GM21786 (cell line): Measurements from ENCODE around the gene RRAD.

Experiments
- ATAC-seq: cut with Tn5 transposase; IDR thresholded peaks from one replicate; pipeline ENCODE4 v1.9.1; 2021; ENCODE audit not compliant: unreplicated experiment

The RRAD gene

DNA sequence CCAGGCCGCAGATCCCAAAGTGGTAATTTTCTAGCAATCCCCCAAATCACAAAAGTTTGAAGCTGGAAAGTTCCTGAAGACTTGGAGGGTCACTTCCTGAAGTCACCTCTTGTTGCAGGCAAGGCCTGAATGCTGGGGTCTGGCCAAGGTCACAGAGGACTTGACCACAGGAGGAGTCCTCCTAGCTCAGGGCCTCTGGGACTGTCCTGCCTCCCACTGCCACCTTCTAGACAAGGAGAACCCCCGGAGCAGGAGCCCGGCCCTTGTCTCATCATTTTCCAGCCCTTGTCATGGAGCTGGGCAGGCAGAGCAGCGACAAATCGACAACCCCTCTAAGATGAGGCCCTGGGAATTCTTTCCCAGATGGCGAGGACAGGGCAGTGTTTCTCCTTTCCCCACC lies 7.0 kb downstream of the RRAD start:
- ATAC-seq = no peak

DNA sequence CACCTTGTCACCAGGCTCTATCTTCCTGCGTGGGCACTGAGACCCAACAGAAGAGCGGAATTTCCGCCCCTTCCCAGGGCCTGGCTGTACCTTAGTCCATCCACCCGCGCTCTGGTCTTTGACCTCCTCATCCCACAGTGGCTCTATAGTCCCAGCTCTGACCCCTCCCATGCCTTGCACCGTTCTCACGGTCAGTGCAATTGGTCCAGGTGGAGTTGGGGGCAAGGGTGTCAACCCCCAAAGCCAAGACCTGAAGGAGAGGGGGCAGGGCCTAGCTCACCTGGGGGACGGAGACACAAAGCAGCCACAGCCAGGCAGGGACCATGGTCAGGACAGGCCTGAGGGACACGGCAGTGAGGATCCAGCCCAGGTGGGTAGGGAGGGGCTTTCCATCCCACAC lies 7.6 kb downstream of the RRAD start:
- ATAC-seq = no peak

DNA sequence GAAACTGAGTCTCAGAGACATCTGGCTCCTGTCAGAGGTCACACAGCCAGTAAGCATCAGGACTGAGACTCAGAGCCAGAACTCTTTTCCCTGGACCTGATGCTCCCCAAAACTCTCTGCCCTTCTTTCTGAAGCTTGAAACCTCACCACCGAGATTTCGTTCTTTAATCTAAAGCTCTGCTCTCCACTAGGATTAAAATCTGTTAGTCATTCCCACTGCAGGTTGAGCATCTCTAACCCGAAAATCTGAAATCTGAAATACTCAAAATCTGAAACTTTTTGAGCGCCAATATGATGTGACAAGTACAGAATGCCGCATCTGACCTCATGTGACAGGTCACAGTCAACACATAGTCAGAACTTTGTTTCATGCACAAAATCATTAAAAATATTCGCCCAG lies 8.8 kb downstream of the RRAD start:
- ATAC-seq = no peak

DNA sequence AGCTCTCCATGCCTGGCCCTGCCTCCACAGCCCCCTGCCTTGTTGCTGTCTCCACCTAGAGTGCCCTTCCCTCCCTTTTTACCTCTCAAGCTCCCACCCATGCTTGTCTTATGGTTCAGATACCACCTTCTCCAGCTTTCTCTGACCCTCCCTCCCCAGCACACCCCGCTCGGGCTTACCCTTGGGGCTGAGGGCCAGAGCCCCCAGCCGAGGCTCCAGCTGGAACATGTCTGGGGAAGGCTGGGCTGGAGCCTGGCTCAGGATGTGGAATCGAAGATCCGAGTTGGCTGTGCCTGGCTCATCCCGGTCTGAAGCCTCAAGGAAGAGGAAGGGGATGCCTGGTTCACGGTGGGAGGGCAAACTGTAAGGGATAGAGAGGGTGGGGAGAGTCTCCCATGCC lies 10.3 kb downstream of the RRAD start:
- ATAC-seq = no peak

DNA sequence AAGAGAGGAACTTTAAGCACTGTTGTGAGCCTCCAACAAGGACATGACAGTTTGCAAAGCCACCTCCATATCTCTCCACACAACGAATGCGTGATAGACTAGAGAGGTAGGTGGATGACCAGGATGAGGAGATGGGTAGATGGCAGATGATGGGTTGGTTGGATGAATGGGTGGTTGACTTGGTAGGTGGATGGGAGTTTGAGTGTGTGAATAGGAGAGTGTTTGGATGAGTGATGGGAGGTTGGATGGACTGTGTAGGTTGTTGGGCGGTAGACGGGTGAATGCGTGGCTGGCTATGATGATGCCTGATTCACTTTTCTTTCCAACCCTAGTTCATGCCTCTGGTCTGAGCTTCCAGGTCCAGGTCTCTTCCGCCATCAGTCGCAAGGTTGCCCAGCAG lies 10.8 kb downstream of the RRAD start:
- no peak for ATAC-seq

DNA sequence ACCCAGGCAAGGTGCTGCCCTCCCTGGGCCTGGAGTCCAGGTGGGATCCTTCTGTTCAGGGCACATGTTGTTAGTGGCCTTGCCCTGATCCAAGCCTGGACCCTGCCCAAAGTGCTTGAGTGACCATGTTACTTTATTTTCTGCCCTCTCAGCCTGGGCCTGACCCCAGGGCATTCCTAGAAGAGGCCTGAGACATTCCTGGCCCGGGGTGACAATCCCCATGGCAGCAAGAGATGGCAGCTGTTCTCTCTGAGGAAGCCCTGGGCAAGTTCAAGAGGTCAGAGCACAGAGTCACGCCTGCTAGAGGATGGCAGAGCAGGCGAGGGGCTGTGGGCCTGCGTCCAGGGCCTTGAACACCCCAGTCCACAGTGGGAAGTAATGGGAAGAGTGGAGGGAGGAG lies 11.6 kb downstream of the RRAD start:
- no peak for ATAC-seq

DNA sequence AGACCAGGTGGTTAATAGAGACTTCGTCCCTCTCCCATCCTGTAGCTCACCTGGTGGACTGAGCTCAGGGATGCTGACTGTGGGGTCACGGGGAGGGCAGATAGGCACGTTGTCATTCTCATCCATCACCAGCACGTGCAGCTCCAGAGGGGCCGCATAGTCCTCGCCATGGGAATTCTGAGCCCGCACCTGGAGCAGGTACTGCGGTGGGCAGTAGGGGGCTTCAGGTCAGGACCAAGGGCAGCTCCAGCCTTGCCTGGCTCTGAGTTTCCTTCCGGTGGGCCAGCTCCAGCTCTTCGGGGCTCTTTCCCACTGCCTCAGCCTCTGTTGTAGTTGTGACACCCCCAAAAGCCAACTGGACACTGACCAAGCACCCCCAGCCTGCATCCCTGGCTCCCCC lies 12.3 kb downstream of the RRAD start:
- ATAC-seq = no peak

DNA sequence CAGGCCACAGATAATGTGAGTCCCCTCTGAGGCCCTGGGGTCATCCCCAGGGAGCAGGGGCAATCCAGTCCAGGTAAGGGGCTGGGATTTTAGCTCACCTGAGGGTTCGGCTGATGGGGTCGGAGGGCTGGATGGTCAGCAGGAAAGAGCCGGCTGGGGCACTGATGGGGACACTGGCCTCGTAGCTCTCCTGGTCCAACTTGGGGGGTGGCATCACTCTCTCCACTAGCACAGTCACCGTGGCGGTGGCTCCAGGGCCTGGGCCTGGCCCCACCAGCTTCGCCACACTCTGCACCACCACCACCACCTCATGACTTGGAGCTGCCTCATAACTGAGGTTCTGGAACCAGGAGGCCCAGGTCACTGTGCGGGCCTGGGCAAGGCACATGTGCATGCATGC lies 13.5 kb downstream of the RRAD start:
- ATAC-seq = no peak

DNA sequence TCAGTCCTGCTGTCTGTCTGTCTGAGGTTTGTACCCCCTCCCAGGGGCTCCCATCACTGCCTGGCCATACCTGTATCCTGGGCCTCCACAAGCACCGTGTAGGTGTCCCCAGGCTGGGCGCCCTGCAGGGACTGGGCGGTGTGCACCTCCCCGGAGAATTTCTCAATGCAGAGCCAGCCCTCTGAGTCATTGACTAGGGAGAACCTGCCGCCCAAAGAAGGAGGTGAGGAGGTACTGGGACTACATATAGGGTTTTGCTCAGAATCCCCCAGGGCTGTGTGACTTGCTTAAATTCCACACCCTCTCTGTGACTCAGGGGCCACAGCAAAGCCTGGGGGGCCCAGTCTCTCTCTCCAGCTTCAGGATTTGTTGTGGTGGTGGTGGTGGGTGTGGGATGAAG lies 14.2 kb downstream of the RRAD start:
- no peak for ATAC-seq

DNA sequence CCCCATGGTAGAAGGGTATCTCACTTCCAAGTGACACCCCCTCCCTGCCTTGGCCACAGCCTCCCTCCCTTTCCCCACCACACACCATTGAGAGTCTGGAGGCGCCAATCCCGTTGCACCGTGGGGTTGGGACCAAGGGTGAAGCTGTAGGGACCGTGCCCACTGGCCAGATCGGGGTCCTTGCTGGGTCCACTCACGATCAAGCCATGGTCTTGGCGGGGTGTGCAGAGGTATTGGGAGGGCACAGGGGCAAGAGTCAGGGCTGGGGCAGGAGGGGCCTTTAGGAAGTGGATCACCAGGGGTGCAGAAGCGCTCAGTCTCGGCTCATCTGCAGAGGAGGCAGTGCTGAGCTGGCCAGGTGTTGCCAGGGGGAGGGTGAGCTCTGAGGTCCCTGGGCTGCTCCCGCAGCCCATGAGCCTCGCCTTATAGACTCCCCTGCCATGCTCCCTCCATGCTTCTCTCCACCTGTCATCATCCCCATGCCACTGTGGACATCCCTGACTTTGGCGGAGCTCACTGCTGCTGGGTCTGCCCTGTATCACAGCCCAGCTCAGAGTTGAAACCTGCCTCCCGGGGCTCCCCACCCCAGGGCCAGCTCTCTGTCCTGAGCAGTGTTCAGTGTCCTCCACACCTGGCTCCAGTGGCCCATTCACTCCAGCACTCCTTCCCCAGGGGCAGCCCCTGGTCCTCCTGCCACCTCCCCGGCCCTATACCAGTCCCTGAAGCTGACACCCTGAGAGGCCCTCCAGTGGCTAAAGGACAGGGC lies 15.0 kb downstream of the RRAD start:
- ATAC-seq = no peak

DNA sequence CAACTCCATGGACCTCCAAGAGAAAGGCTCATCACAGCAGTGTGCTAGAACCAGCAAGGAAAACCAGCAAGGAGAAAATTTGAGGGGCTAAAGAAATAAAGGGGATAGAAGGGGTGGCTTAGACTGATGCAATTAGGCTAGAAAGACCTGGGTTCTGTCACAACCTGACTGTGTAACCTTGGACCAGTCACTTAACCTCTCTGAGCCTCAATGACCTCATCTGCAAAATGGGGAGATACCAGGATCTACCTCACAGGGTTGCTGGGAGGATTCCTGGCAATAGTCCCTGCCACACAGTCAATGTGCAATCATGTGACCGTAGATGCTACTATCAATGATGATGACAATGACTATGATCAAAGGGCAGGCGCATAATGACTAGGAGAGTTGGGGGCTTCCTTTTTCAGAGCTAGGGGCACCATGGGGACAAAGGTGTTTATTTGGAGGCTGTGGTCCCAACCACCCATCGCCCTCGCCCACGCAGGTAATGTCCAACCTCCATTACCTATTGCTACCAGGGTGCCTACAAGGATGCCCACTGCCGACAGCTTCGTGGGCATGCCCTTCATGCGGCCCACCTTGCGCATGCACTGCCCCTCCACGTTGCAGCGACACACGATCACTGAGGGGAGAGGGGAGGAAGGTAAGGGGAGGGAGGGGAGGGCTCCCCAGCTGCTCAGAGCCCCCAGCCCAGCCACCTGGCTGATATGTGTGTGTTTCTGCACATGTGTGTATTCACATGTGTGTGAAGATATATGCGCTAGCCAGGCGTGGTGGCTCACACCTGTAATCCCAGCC lies 16.4 kb downstream of the RRAD start:
- ATAC-seq = no peak

DNA sequence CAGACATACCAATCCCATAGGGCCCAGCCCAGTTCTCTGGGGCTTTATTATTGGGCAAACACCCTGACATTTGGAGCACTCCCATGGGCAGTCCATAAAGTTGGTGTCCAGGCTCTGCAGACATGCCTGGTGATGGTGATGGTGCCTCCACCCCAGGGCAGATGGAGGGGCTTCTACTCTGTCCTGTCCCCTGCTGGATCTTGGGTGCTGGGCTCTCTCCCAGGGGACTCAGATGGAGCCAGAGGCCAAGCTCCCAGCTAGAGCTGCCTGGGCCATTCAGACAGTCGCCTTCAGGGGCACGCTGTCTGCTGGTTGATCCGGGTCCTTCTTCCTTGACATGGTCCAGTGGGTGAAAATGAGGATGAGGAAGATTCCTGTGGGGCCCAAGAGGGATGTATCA lies 17.2 kb downstream of the RRAD start:
- ATAC-seq = no peak

DNA sequence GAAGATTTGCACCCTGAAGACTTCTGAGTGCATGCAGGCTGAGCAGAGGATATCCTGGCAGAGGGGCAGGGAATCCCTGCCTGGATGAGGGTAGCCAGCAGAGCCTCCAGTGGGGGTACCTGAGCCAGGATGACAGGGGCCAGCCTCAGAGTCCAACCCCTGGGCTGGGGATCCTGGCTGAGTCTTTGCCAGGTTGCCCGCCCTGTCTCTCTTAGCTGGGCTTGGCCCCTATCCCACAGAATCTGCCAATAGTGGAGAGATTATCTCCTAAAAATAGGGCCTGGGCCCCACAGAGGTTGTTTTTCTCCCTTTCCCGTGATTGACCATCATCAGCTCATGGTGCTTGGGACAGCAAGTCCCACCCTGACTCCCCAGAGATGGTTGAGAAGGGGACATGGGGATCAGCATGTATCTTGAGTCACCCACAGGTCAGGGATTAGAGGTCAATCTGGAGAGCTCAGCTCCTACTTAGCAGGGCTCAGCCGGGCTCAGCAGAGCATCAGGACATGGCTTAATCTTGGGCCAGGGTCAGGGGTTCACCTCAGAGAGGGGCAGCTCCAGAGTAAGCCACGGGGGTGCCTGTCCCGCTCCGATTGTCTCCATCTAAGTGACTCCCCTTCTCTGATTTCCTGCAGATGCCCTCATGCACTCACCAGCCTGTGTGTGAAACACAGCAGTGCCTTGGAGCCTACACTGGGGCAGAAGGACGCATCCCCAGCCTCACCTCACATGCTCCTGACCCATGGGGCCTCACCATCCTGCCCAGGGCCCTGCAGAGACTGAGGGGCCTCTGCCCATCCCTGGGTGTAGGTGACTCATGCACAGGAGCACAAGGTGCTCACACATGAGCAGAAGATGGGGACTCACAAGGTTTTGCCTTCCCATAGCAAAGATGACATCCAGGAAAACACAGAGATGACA lies 18.2 kb downstream of the RRAD start:
- no peak for ATAC-seq

DNA sequence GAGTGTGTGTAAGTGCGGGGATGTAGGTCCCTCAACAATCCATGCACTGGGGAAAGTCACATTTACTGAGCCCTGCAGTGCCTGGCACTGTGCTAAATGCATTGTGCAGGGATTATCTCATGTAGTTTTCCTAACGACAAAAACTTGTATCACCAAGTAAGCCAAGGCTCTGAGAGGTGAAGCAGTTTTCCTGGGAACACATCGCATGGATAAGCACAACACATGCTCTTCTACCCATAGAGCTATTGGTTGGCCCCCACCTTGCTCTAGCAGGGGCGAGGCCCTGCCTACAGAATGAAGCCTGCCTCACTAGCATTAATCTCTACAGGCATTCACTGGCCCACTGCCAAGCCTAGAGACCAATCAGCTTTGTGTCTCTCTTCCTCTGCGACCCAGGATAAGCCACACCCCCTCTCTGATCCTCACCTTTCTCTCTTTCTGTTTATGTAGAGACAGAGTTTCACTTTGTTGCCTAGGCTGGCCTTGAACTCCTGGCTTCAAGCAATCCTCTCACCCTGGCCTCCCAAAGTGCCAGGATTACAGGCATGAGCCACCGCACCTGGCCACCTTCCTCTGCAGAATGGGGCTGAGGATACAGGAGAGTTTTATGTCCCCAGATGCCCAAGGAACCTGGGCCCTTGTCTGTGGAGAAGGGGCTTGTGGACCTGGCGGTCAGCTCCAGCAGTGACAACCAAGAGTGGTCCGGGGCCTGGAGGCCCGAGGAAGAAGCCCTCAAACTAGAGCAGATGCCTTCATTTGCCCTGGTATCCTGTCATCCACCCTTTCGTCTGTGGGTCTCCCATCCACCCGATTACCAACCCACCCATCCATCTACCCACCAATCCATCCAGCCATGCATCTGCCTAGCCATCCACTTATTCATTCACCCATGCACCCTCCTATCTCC lies 19.4 kb downstream of the RRAD start:
- no peak for ATAC-seq

DNA sequence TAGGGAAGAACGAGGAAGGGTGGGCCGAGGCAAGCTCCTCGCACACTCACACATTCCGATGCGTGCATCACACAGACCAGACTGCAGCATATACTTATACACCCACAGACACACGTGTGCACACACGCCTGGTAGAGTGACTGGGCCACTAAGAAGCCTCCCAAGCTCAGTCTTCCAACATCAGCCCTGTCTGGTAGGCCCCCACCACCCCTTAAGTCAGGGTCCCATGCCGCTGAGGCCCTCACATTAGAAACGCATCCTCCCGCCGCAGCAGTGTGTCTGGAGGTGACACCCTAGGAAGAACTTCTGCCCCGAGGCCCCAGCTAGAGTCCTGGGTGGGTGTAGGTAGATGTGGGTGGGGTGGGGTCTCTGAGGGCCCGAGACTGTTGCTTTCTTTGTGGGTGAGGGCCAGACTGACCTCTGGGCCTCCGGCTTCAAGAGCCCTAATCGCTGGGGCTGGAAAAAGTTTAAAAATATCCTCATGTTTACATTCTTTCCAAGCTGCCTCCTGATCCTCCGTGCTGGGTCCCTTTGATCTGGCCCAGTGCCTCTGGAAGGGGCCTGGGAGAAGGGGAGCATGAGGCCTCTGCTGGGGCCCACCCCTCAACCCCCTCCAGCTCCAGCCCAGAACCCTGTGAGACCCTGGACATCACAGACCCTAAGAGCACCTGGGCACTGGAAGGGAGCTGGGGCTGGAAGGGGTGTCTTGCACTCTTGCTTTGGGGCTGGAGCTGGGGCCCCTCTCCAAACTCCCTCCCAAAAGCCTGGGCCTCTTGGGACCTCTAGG lies 20.3 kb downstream of the RRAD start:
- no peak for ATAC-seq

DNA sequence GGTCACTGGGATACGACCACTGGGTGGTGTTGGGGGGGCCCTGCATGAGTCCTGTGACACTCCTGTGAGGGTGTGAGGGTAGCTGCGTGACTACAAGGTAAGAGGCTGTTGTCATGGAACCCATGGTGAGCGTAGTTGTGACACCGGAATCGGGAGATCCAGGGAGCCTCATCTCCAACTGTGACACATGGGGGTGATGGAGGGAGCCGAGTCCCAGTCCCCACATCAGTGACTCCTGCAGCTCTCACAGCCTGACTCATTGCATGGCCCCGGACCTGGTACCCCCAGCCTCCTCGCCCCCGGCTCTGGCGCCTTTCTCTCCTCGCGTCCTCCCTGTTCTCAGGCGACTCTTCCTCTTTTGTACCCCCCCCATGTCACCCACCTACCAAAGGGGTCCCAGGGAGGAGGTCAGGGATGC lies 20.9 kb downstream of the RRAD start:
- no peak for ATAC-seq

DNA sequence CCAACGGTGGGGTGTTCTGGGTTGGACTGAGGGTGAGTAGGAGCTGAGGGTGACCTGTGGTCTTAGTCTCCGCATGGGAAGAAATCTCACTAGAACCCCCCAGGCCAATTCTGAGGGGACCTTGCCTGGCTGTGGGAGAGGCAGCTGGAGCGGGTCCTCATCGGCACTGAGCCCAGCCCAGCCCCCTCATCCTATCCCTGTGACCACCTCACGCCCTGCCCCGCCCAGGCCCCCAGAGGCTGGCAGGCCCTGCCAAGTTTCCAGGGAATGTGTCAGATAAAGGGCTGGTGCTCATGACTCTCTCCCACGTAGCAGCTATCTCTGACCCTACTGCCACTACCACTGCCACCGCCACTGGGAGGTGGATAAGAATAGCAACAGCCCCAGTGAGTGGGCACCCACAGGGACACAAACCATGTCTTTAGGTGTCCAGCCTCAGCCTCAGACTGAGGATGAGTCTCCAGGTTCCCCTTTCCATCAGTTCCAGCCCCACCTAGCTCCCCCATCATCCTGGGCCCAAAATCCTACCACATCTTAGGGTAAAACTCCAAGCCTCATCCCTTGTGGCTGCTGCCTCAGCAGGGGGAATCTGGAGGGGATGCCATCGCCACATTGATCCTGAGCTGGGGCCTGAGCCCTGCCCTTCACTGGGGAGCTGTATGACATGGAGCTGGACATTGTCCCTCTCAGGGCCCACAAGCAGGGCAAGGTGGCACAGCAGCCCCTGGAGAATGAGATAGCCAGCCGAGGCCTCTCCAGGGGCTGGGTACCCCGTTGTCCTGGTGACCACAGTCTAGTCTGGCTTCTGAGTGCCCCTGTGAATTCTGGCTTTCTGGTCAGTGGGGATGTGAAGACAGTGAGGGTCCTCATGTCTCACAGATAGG lies 21.5 kb downstream of the RRAD start:
- ATAC-seq = no peak

DNA sequence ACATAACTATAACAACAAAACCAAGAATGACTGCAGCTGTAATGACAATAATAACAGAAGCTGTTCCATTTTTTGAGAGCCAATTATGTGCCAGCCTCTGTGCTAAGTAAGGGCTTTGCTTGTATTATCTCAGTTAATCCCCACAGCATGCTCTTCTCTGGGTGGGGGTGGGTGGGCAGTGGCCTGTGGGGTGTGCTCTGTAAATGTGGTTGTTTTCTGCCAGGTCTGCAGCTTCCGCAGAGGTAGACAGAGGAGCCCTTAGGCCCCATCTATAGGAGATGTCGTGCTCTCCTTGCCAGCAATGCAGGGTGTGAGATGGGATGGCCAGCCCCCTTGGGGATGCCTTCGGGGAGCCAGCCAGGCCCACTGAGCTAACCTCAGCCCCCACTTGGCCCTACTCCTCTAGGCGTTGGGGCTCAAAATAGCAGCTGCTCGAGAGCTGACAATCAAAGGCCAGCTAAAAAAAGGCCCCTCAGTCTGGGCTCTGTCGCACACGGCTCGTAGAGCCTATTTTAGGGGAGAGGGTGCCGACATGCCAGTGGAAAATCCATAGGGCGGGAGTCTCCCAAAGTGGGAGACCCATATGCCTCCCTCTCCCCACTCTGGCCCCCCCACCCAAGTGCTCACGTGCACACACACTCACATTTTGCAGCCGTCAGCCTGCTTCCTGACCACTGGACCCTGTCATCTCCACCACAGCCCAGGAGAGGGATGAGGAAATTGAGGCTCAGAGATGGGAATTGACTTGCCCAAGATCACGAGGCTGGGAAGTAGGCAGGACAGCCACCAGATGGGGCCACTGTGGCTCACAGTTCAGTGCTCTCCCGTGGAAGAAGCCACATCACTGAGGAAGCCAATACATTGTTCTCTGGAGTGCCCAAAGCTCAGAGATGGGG lies 22.4 kb downstream of the RRAD start:
- no peak for ATAC-seq
